Panc1 (cell line): ENCODE results near the gene CHTOP.

Experiments used
- CTCF ChIP-seq: fragments of 450-650 bp; IDR thresholded peaks from 2 replicates; pipeline ENCODE4 v1.5.1; 2017; ENCODE audit warnings: mild to moderate bottlenecking
- POLR2AphosphoS5 ChIP-seq: IDR thresholded peaks from 2 replicates; pipeline ENCODE4 v1.6.1; 2012; ENCODE audit warnings: mild to moderate bottlenecking, low read depth, low read length, moderate library complexity
- REST ChIP-seq, 2 experiments: IDR thresholded peaks; 2 replicates each; pipeline ENCODE4 v1.6.1; 2011 to 2012; ENCODE audit warnings: low read depth in 2 of 2, control low read depth in 1 of 2, low read length in 1 of 2, mild to moderate bottlenecking in 1 of 2, moderate library complexity in 1 of 2; ENCODE audit not compliant: insufficient read depth in 1 of 2
- SIN3A ChIP-seq: IDR thresholded peaks from 2 replicates; pipeline ENCODE4 v1.6.1; 2012; ENCODE audit warnings: low read depth, mild to moderate bottlenecking, low read length, moderate library complexity, borderline replicate concordance; ENCODE audit not compliant: insufficient read depth

GRCh38 chr1:153609585-153609907 lies 24.3 kb upstream of the CHTOP start:
- TF ChIP-seq CTCF (no peak), POLR2AphosphoS5 (no peak), REST (IDR thresholded peaks at IDR 0.05; ENCODE audit: insufficient read depth in 1 of 2, low read depth in 2 of 2, low read length in 1 of 2) (no peak), SIN3A (no peak)
